ENCODE measurements around the gene TMEM126A. TPM values are rescaled to one million over a fixed set of nuclear protein-coding genes. Genes with fewer than 3 reads are reported as not detected.

The TMEM126A gene
- total RNA-seq: 28.0 and 34.4 TPM in 2 replicates

DNA sequence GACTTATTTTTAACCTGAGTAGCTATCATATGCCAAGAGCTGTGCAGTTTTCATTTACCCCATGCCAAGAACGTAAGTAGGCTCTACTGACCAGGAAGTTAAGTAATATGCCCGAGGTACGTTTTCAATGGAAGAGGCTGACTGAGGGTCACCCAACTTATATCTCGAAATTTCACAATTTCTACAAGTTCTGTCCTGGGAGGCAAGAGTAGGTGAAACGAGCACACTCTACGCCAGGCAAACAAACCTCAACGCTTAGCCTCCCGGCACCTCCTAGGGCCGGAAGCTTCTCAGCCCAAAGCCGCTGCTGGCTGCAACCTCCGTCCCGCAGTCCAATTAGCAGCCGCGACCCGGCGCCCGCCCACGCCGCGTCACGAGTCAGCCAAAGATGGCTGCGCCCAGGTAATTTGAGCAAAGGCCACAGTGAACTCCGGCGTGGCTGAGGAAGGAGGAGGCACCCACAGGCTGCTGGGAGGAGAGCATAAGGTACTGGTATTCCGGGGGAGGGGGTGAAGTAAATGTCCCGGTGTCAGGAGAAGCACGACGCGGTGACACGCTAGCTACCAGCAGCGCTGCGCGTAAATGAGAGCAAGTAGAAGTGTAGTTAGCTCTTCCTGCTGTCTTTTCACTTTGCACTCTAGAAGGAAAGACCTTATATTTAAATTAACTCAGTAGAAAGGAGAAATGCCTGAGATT lies at the start of gene TMEM126A:
TSS of gene TMEM126A (plus strand) at position 364 of the 696 bp plus-strand sequence. CDS start 2,289 bp downstream, outside the sequence.

DNA sequence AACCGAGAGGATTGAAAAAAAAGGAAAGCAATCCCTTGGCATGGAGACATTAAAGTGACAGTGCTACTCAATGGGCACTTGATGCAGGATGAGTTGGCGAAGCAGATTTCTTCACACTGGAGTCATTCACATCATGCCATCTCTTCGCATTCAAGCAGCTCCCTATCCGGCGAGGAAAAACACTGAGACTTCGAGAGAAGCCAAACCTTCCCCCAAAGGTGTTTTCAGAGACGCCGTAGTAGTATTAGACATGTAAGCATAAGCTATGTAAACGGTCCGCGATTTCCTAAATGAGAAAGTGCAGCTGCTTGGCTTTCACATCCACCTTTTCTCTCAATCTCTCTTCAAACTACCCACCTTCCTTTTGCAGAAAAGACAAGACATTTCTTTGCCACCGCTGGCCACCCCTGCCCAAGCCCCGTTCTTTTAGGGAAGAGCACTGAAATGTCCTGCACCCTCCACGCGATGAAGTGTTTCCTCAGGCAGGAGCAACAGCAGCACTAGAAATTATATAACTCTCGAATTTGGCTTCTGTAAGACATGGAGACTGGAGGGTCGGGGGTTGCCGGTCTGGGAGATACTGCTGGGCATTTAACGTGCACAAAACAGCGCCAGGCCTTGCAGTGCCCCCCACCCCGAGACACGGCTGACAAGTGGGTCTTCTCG lies 20.3 kb upstream of the TMEM126A start, which contains the start of gene DLG2:
TSS of gene DLG2 (minus strand) at position 13 of the 666 bp plus-strand sequence.

GRCh38 chr11:85627998-85628770 lies 19.6 kb upstream of the TMEM126A start, which contains the start of gene TMEM126B:
Gene TMEM126B, plus strand, starts transcription at chr11:85628593. Its CDS starts 15 bp downstream, at chr11:85628608.

GRCh38 chr11:85664615-85665481 lies 17.1 kb downstream of the TMEM126A start, which contains the start of gene CREBZF:
Gene CREBZF, minus strand, starts transcription at chr11:85665129. Its CDS starts 254 bp downstream, at chr11:85664875.

DNA sequence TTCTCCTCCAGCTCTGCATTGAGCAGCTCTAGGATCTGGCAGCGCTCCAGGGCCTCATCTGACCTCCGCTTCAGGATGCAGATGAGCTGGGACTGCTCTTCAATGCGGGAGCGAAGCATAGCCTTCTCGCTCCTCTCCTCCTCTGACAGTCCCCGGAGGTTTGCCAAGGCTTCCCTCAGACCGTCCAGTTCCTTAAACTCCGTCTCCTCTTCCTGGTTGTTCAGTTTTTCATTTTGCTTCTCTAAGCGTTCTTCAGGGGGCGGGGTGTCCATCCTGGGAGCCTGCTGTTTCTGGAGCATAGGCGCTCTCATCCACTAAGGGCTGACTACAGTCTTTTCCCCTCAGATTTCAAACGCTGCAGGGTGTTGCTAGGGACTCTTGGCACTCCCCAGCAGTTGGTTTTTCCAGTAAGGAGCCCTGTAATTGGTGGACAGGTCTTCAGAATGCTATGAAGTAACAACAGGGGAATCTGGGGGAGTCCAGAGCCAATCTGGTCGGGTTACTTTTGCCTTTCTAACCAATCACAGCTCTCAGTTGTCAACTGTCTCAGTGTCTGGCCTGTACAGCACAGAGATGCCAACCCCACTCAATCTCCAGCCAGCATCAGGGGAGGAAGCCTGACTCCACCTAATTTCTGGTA lies 38.2 kb downstream of the TMEM126A start, which contains the start of gene CCDC89:
TSS of gene CCDC89 (minus strand) at position 376 of the 640 bp plus-strand sequence. CDS start at position 311, 65 bp downstream.

Other genes with a start within 250 kb of the TMEM126A start
- 0.44 and 1.1 TPM in 2 replicates for gene DLG2, start 20.6 kb upstream of the TMEM126A start, total RNA-seq
- 42.7 and 51.1 TPM in 2 replicates for gene TMEM126B, start 19.4 kb upstream of the TMEM126A start, total RNA-seq
- gene CREBZF, start 17.2 kb downstream of the TMEM126A start, total RNA-seq: 40.5 and 42.1 TPM in 2 replicates
- 2.2 and 5.6 TPM in 2 replicates for gene CCDC89, start 38.2 kb downstream of the TMEM126A start, total RNA-seq
- 4.2 and 14.6 TPM in 2 replicates for gene SYTL2, start 163.2 kb downstream of the TMEM126A start, total RNA-seq
- gene CCDC83, start 207.4 kb downstream of the TMEM126A start, total RNA-seq: not detected in 2 replicates

All from placental pericyte (primary cell).